A673 (cell line): Measurements from ENCODE around the gene TMC4. TPM values are rescaled to one million over a fixed set of nuclear protein-coding genes. Genes with fewer than 3 reads are reported as not detected.

Experiments used
- BruUV-seq: library from RNA; stranded (reverse); fragments of 400-500 nt; replicated peaks from 2 replicates; lab custom pipeline; 2021; lab: Mats Ljungman, UMichigan
- CTCF ChIA-PET: fragments of 300-600 bp; sonication (Branson Sonifier 250); formaldehyde crosslinking; loops from one replicate; lab custom pipeline; 2022; ENCODE audit warnings: antibody characterized with exemption; lab: Charles Lee
- POLR2A ChIA-PET: fragments of 300-600 bp; sonication (Branson Sonifier 250); formaldehyde crosslinking; loops from one replicate; lab custom pipeline; 2022; ENCODE audit warnings: antibody characterized with exemption; ENCODE audit not compliant: low non-redundant PET; lab: Charles Lee
- DNase-seq: peaks from one replicate; pipeline ENCODE4 v3.0.0-alpha.2; 2015; ENCODE audit warnings: low spot score
- H3K27ac ChIP-seq: fragments of 200-600 bp; sonication (generic); 2 replicates; pipeline ENCODE4 v1.5.1; 2016; ENCODE audit warnings: mixed run types, low read depth, mild to moderate bottlenecking, mixed read lengths, antibody characterized with exemption, low read length; ENCODE audit not compliant: poor library complexity, severe bottlenecking
- H3K27me3 ChIP-seq: fragments of 200-600 bp; sonication (generic); replicated peaks from 2 replicates; pipeline ENCODE4 v1.6.1; 2017; ENCODE audit warnings: mixed run types, low read depth, mild to moderate bottlenecking, mixed read lengths, antibody characterized with exemption, low read length; ENCODE audit not compliant: insufficient read depth, poor library complexity
- H3K36me3 ChIP-seq: fragments of 200-600 bp; sonication (generic); 2 replicates; pipeline ENCODE4 v1.6.1; 2016; ENCODE audit warnings: mixed run types, mild to moderate bottlenecking, mixed read lengths, antibody characterized with exemption, low read length; ENCODE audit not compliant: insufficient read depth, poor library complexity, severe bottlenecking
- H3K4me1 ChIP-seq: fragments of 200-600 bp; sonication (generic); 2 replicates; pipeline ENCODE4 v1.6.1; 2017; ENCODE audit warnings: mixed run types, mild to moderate bottlenecking, mixed read lengths, antibody characterized with exemption, low read length; ENCODE audit not compliant: insufficient read depth, poor library complexity, severe bottlenecking
- H3K4me3 ChIP-seq: fragments of 200-600 bp; sonication (generic); 2 replicates; pipeline ENCODE4 v1.5.1; 2016; ENCODE audit warnings: low read depth, mixed run types, mild to moderate bottlenecking, mixed read lengths, low read length; ENCODE audit not compliant: poor library complexity, severe bottlenecking
- H3K9me3 ChIP-seq: fragments of 200-600 bp; sonication (generic); 2 replicates; pipeline ENCODE4 v1.6.1; 2016; ENCODE audit warnings: mixed run types, low read depth, mild to moderate bottlenecking, mixed read lengths, antibody characterized with exemption, low read length; ENCODE audit not compliant: poor library complexity, severe bottlenecking
- EZH2 ChIP-seq: fragments of 200-600 bp; sonication (generic); IDR thresholded peaks from 2 replicates; pipeline ENCODE4 v1.6.1; 2017; ENCODE audit warnings: borderline replicate concordance, low read depth, mild to moderate bottlenecking, mixed read lengths, antibody characterized with exemption, low read length; ENCODE audit not compliant: poor library complexity, severe bottlenecking
- intact Hi-C: fragments of 100-400 bp; cut with micrococcal nuclease; formaldehyde crosslinking; loops from one replicate; pipeline ENCODE4 v1.10.0; 2022; ENCODE audit not compliant: unreplicated experiment
- total RNA-seq: library from RNA; stranded (reverse); gene quantifications from 2 replicates; pipeline ENCODE4 v1.2.3, GENCODE V29; 2021
- TF ChIP-seq, protein P1 (sequence below): fragments of 300-800, 200-600 bp; sonication (generic); conservative IDR thresholded peaks from 2 replicates; pipeline ENCODE4 v1.5.1; 2017; ENCODE audit warnings: low read depth, mild to moderate bottlenecking, antibody characterized with exemption, low read length, moderate library complexity, mixed read lengths

The TMC4 gene
- total RNA-seq, 1 experiment from 2014 or later, result 0.58 TPM

GRCh38 chr19:54164369-54165068, 8.4 kb downstream of the TMC4 start:
- H3K4me1 ChIP-seq, result peaks cover 2% of the 10 kb centered on the region
- no peak overlapping the region for H3K4me3 ChIP-seq
- CTCF ChIA-PET, result no interaction called here
- intact Hi-C loops, result no loop called here
- POLR2A ChIA-PET, result no interaction called here
- H3K36me3 ChIP-seq, result no peaks in the 10 kb centered on the region
- TF ChIP-seq, protein P1, sequence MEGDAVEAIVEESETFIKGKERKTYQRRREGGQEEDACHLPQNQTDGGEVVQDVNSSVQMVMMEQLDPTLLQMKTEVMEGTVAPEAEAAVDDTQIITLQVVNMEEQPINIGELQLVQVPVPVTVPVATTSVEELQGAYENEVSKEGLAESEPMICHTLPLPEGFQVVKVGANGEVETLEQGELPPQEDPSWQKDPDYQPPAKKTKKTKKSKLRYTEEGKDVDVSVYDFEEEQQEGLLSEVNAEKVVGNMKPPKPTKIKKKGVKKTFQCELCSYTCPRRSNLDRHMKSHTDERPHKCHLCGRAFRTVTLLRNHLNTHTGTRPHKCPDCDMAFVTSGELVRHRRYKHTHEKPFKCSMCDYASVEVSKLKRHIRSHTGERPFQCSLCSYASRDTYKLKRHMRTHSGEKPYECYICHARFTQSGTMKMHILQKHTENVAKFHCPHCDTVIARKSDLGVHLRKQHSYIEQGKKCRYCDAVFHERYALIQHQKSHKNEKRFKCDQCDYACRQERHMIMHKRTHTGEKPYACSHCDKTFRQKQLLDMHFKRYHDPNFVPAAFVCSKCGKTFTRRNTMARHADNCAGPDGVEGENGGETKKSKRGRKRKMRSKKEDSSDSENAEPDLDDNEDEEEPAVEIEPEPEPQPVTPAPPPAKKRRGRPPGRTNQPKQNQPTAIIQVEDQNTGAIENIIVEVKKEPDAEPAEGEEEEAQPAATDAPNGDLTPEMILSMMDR, result no peak
- TF ChIP-seq EZH2, result no peak
- no peak overlapping the region for H3K27ac ChIP-seq
- no TSS peak for BruUV-seq
- no peaks in the 10 kb centered on the region for H3K9me3 ChIP-seq
- DNase-seq, result peak; percentile 26
- H3K27me3 ChIP-seq, result no peaks in the 10 kb centered on the region

DNA sequence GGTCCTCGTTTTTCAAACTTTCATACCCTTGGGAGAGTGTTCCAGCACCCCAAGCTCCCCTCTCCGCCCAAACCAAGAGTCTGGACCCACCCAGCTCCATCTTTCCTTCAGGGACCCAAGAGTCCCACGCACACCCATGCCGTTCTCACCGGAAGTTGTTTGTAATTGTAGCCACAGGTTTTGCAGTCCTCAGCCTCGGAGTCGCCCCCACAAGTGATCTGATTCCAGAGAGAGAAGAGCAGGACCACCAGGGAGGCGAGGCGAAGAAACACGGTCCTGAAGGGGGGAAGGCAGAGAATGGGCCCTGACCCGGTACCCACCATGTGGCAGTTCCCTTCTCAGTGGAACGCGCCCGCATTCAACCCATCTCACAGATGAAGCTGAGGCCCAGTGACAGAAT, 10.1 kb downstream of the TMC4 start:
- ChIA-PET POLR2A (no interaction called here), CTCF (no interaction called here)
- BruUV-seq, result no TSS peak
- Histone ChIP-seq H3K27ac (no peak overlapping the region), H3K4me1 (peaks cover 9% of the 10 kb centered on the region), H3K36me3 (peaks cover 2% of the 10 kb centered on the region), H3K4me3 (no peak overlapping the region), H3K27me3 (no peaks in the 10 kb centered on the region), H3K9me3 (no peaks in the 10 kb centered on the region)
- TF ChIP-seq EZH2, result no peak
- TF ChIP-seq, protein P1, result no peak
- intact Hi-C loops, result no loop called here
- DNase-seq, result no peak

- POLR2A ChIA-PET, result no interaction called here
- BruUV-seq, result no TSS peak
- TF ChIP-seq, protein P1, result no peak
- no peak for TF ChIP-seq EZH2
- H3K36me3 ChIP-seq, result peaks cover 7% of the 10 kb centered on the region
- intact Hi-C loops, result no loop called here
- H3K27ac ChIP-seq, result no peak overlapping the region
- H3K4me3 ChIP-seq, result peak overlapping the region; percentile 43
- no peaks in the 10 kb centered on the region for H3K27me3 ChIP-seq
- DNase-seq, result peak; percentile 85
- no peaks in the 10 kb centered on the region for H3K9me3 ChIP-seq
- CTCF ChIA-PET, result no interaction called here
- peaks cover 9% of the 10 kb centered on the region for H3K4me1 ChIP-seq
Observed at GRCh38 chr19:54162241-54162805, 10.6 kb downstream of the TMC4 start.
